Muscle layer of duodenum (tissue), 2 donors: ENCODE measurements around the gene SOX6.
A peak's percentile ranks its signal among the peaks of the same experiment; 100 is the strongest.
"Not testable (repeated sequence)": the region's sequence is repeated elsewhere in the genome, so short reads cannot be mapped to it uniquely, and the experiment has no call there.

Experiments
- H3K27ac ChIP-seq: one replicate; pipeline ENCODE4 v1.7.0; 2013; ENCODE audit warnings: mild to moderate bottlenecking, low read length
- H3K27me3 ChIP-seq: one replicate; pipeline ENCODE4 v1.7.0; 2013; ENCODE audit warnings: low read depth, mild to moderate bottlenecking, control low read depth, low read length
- H3K36me3 ChIP-seq, 2 donors: one replicate each; pipeline ENCODE4 v1.7.0; 2013; ENCODE audit warnings: low read length in 2 of 2, control low read depth in 1 of 2, mild to moderate bottlenecking in 1 of 2; ENCODE audit not compliant: insufficient read depth in 2 of 2, control insufficient read depth in 1 of 2
- H3K4me1 ChIP-seq, 2 donors: one replicate each; pipeline ENCODE4 v1.7.0; 2013; ENCODE audit warnings: low read length in 2 of 2, mild to moderate bottlenecking in 2 of 2, control low read depth in 1 of 2, moderate library complexity in 1 of 2; ENCODE audit not compliant: insufficient read depth in 2 of 2, control insufficient read depth in 1 of 2
- H3K4me3 ChIP-seq, 2 donors: one replicate each; pipeline ENCODE4 v1.7.0; 2013; ENCODE audit warnings: low read length in 2 of 2, low read depth in 1 of 2, mild to moderate bottlenecking in 1 of 2
- H3K9me3 ChIP-seq, 2 donors: one replicate each; pipeline ENCODE4 v1.7.0; 2013; ENCODE audit warnings: low read length in 2 of 2, control low read depth in 1 of 2, mild to moderate bottlenecking in 1 of 2; ENCODE audit not compliant: control insufficient read depth in 1 of 2
- donor health status: healthy.

SOX6 gene

GRCh38 chr11:16356057-16356760 lies at the start of gene SOX6:
Gene SOX6, minus strand, starts transcription at chr11:16356546. Its CDS starts 15,298 bp downstream, at chr11:16341248.
- Histone ChIP-seq H3K27ac (no peak within 1 kb of the TSS), H3K4me1 (no peaks in the 10 kb centered on the region), H3K9me3 (no peaks in the 10 kb centered on the region), H3K27me3 (no peaks in the 10 kb centered on the region), H3K36me3 (no peaks in the 10 kb centered on the region), H3K4me3 (peak within 1 kb of the TSS in 1 of 2 donors; percentile 9)

- H3K36me3 ChIP-seq: no peaks in the 10 kb centered on the region
- no peak overlapping the region for H3K4me3 ChIP-seq
- H3K27ac ChIP-seq: no peak overlapping the region
- no peaks in the 10 kb centered on the region for H3K27me3 ChIP-seq
- no peaks in the 10 kb centered on the region for H3K9me3 ChIP-seq
- H3K4me1 ChIP-seq: no peaks in the 10 kb centered on the region
These were observed 48.5 kb upstream of the SOX6 start for GRCh38 chr11:16404781-16405285.

- Histone ChIP-seq H3K27ac (no peak overlapping the region), H3K27me3 (no peaks in the 10 kb centered on the region), H3K4me3 (no peak overlapping the region), H3K9me3 (no peaks in the 10 kb centered on the region), H3K4me1 (no peaks in the 10 kb centered on the region), H3K36me3 (no peaks in the 10 kb centered on the region)
These were observed 47.5 kb upstream of the SOX6 start for GRCh38 chr11:16403851-16404250.

GRCh38 chr11:16403448-16403803 lies 47.1 kb upstream of the SOX6 start:
- H3K27me3 ChIP-seq: no peaks in the 10 kb centered on the region
- no peaks in the 10 kb centered on the region for H3K36me3 ChIP-seq
- H3K9me3 ChIP-seq: no peaks in the 10 kb centered on the region
- no peak overlapping the region for H3K27ac ChIP-seq
- H3K4me1 ChIP-seq: no peaks in the 10 kb centered on the region
- no peak overlapping the region for H3K4me3 ChIP-seq

GRCh38 chr11:16402654-16403447 lies 46.5 kb upstream of the SOX6 start:
- H3K4me1 ChIP-seq: no peaks in the 10 kb centered on the region
- H3K27ac ChIP-seq: no peak overlapping the region
- no peaks in the 10 kb centered on the region for H3K27me3 ChIP-seq
- no peaks in the 10 kb centered on the region for H3K36me3 ChIP-seq
- H3K9me3 ChIP-seq: no peaks in the 10 kb centered on the region
- no peak overlapping the region for H3K4me3 ChIP-seq

- Histone ChIP-seq H3K27ac (no peak overlapping the region), H3K4me1 (no peaks in the 10 kb centered on the region), H3K36me3 (no peaks in the 10 kb centered on the region), H3K27me3 (no peaks in the 10 kb centered on the region), H3K4me3 (no peak overlapping the region), H3K9me3 (no peaks in the 10 kb centered on the region)
These were observed 41.0 kb upstream of the SOX6 start for GRCh38 chr11:16397390-16397789.

- Histone ChIP-seq H3K27ac (no peak overlapping the region), H3K36me3 (no peaks in the 10 kb centered on the region), H3K9me3 (no peaks in the 10 kb centered on the region), H3K4me3 (peak overlapping the region in 1 of 2 donors; percentile 34), H3K4me1 (no peaks in the 10 kb centered on the region), H3K27me3 (no peaks in the 10 kb centered on the region)
These were observed 39.3 kb upstream of the SOX6 start for GRCh38 chr11:16395601-16396000.

- no peaks in the 10 kb centered on the region for H3K9me3 ChIP-seq
These were observed 38.6 kb upstream of the SOX6 start for GRCh38 chr11:16394947-16395346.

GRCh38 chr11:16393340-16393739 lies 37.0 kb upstream of the SOX6 start:
- Histone ChIP-seq H3K36me3 (no peaks in the 10 kb centered on the region), H3K9me3 (no peaks in the 10 kb centered on the region), H3K27me3 (no peaks in the 10 kb centered on the region), H3K27ac (no peak overlapping the region), H3K4me1 (no peaks in the 10 kb centered on the region), H3K4me3 (no peak overlapping the region)

More at GRCh38 chr11:16394947-16395346, 38.6 kb upstream of the SOX6 start:
- H3K4me1 ChIP-seq: no peaks in the 10 kb centered on the region
- no peak overlapping the region for H3K27ac ChIP-seq
- peak overlapping the region in 1 of 2 donors; percentile 14 for H3K4me3 ChIP-seq
- no peaks in the 10 kb centered on the region for H3K27me3 ChIP-seq
- H3K36me3 ChIP-seq: no peaks in the 10 kb centered on the region

- H3K36me3 ChIP-seq: no peaks in the 10 kb centered on the region
- H3K4me1 ChIP-seq: no peaks in the 10 kb centered on the region
- no peak overlapping the region for H3K4me3 ChIP-seq
These were observed 36.3 kb upstream of the SOX6 start for GRCh38 chr11:16392616-16393015.

GRCh38 chr11:16390826-16391225 lies 34.5 kb upstream of the SOX6 start:
- H3K4me3 ChIP-seq, H3K4me1 ChIP-seq, H3K36me3 ChIP-seq, H3K9me3 ChIP-seq, H3K27ac ChIP-seq, H3K27me3 ChIP-seq: not testable (repeated sequence)

More at GRCh38 chr11:16392616-16393015, 36.3 kb upstream of the SOX6 start:
- no peaks in the 10 kb centered on the region for H3K9me3 ChIP-seq
- no peak overlapping the region for H3K27ac ChIP-seq
- H3K27me3 ChIP-seq: no peaks in the 10 kb centered on the region
